GM18505 (cell line): Measurements from ENCODE around the gene NDST4.
"Not testable (repeated sequence)": the region's sequence is repeated elsewhere in the genome, so short reads cannot be mapped to it uniquely, and the experiment has no call there.

Experiments
- ATAC-seq: cut with Tn5 transposase; IDR thresholded peaks from one replicate; pipeline ENCODE4 v1.9.1; 2021; ENCODE audit not compliant: unreplicated experiment
- POLR2A ChIP-seq: IDR thresholded peaks from 4 replicates; pipeline ENCODE4 v1.6.1; 2011; ENCODE audit warnings: borderline replicate concordance; ENCODE audit not compliant: insufficient read depth, insufficient read length; ENCODE audit errors: extremely low read depth

NDST4 gene

GRCh38 chr4:114999880-115000279 is 113.5 kb downstream of the NDST4 start:
- ATAC-seq, result no peak
- TF ChIP-seq POLR2A, result no peak

- ATAC-seq, result no peak
- no peak for TF ChIP-seq POLR2A
Measured at GRCh38 chr4:114998316-114998715, 115.1 kb downstream of the NDST4 start.

GRCh38 chr4:114997576-114998247 is 115.7 kb downstream of the NDST4 start:
- no peak for TF ChIP-seq POLR2A
- ATAC-seq, result no peak

GRCh38 chr4:114986133-114986532 is 127.3 kb downstream of the NDST4 start:
- no peak for TF ChIP-seq POLR2A

GRCh38 chr4:114980932-114981708 is 132.3 kb downstream of the NDST4 start:
- no peak for TF ChIP-seq POLR2A
- ATAC-seq, result no peak

More at GRCh38 chr4:114986133-114986532, 127.3 kb downstream of the NDST4 start:
- ATAC-seq, result no peak

- ATAC-seq, result not testable (repeated sequence)
Measured at GRCh38 chr4:114980399-114980798, 133.0 kb downstream of the NDST4 start.

- TF ChIP-seq POLR2A, result no peak
- no peak for ATAC-seq
Measured at GRCh38 chr4:114976901-114977300, 136.5 kb downstream of the NDST4 start.

- TF ChIP-seq POLR2A, result no peak
- no peak for ATAC-seq
Measured at GRCh38 chr4:114964026-114964425, 149.4 kb downstream of the NDST4 start.

GRCh38 chr4:114945616-114946015 is 167.8 kb downstream of the NDST4 start:
- no peak for TF ChIP-seq POLR2A
- ATAC-seq, result no peak

- no peak for TF ChIP-seq POLR2A
Measured at GRCh38 chr4:114941503-114941902, 171.9 kb downstream of the NDST4 start.

GRCh38 chr4:114927881-114928280 is 185.5 kb downstream of the NDST4 start:
- ATAC-seq, result no peak
- no peak for TF ChIP-seq POLR2A

More at GRCh38 chr4:114941503-114941902, 171.9 kb downstream of the NDST4 start:
- ATAC-seq, result no peak

- ATAC-seq, result no peak
Measured at GRCh38 chr4:114926583-114926982, 186.8 kb downstream of the NDST4 start.

GRCh38 chr4:114924311-114924710 is 189.1 kb downstream of the NDST4 start:
- no peak for TF ChIP-seq POLR2A

More at GRCh38 chr4:114926583-114926982, 186.8 kb downstream of the NDST4 start:
- TF ChIP-seq POLR2A, result no peak

GRCh38 chr4:114922592-114922933 is 190.9 kb downstream of the NDST4 start:
- no peak for TF ChIP-seq POLR2A
- no peak for ATAC-seq

More at GRCh38 chr4:114924311-114924710, 189.1 kb downstream of the NDST4 start:
- no peak for ATAC-seq

- ATAC-seq, result no peak
- TF ChIP-seq POLR2A, result no peak
Measured at GRCh38 chr4:114921790-114922591, 191.4 kb downstream of the NDST4 start.
